ENCODE data around the gene PCTP.
A peak's percentile ranks its signal among the peaks of the same experiment; 100 is the strongest.

Gene PCTP

GRCh38 chr17:55709440-55709839, 41.4 kb upstream of the PCTP start:
- no peak for TF ChIP-seq ZFX (IDR thresholded peaks at IDR 0.05)
- TF ChIP-seq, protein P1, sequence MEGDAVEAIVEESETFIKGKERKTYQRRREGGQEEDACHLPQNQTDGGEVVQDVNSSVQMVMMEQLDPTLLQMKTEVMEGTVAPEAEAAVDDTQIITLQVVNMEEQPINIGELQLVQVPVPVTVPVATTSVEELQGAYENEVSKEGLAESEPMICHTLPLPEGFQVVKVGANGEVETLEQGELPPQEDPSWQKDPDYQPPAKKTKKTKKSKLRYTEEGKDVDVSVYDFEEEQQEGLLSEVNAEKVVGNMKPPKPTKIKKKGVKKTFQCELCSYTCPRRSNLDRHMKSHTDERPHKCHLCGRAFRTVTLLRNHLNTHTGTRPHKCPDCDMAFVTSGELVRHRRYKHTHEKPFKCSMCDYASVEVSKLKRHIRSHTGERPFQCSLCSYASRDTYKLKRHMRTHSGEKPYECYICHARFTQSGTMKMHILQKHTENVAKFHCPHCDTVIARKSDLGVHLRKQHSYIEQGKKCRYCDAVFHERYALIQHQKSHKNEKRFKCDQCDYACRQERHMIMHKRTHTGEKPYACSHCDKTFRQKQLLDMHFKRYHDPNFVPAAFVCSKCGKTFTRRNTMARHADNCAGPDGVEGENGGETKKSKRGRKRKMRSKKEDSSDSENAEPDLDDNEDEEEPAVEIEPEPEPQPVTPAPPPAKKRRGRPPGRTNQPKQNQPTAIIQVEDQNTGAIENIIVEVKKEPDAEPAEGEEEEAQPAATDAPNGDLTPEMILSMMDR (conservative IDR thresholded peaks at IDR 0.05) = no peak
- no peak overlapping the region for H3K27ac ChIP-seq

DNA sequence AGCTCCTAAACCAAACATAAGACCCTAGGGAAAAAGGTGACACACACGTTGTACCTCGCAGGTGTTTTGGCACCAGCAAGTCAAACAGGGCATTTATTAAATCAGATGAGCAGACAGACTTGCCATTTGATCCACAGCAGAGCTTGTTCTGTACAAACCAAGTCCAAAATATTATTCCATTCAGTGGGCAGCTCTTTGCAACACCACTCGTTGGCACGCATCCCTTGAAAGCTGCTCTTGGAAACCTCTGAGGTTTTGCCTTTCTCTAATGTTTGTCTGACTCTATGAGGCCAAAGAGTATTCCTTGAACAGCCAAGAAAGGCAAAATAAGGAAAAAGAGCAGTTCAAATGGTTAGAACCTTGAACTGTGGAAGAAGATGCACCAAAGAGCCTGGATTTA, 40.9 kb upstream of the PCTP start:
- H3K27ac ChIP-seq = no peak overlapping the region
- no peak for TF ChIP-seq ZFX (IDR thresholded peaks at IDR 0.05)
- TF ChIP-seq, protein P1 (conservative IDR thresholded peaks at IDR 0.05) = no peak

- H3K27ac ChIP-seq = no peak overlapping the region
Observed at GRCh38 chr17:55710410-55710809, 40.4 kb upstream of the PCTP start.

GRCh38 chr17:55710829-55711496, 39.9 kb upstream of the PCTP start:
- TF ChIP-seq ZFX (IDR thresholded peaks at IDR 0.05) = no peak
- TF ChIP-seq, protein P1 (conservative IDR thresholded peaks at IDR 0.05) = no peak
- H3K27ac ChIP-seq = no peak overlapping the region

More at GRCh38 chr17:55710410-55710809, 40.4 kb upstream of the PCTP start:
- TF ChIP-seq, protein P1 (conservative IDR thresholded peaks at IDR 0.05) = no peak
- TF ChIP-seq ZFX (IDR thresholded peaks at IDR 0.05) = no peak

DNA sequence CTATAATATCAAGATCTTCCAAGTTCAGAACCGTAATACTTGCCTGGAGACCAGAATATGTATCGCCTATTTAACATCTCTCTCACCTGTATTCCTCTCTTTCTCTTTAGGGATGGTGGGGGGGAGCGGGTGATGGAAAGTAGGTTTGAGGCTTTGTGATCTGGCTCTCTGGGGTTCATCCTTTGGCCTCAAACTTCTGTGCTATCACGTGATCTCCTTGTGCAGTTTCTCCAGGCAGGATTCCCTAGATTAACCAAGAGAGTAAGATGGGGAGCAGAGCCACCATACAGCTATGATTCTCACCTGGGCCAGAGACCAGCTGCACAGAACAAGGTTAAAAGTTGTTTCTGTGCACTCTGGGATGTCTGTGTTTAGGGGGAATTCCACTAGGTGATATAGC, 33.4 kb upstream of the PCTP start:
- no peak for TF ChIP-seq ZFX (IDR thresholded peaks at IDR 0.05)
- TF ChIP-seq, protein P1 (conservative IDR thresholded peaks at IDR 0.05) = no peak
- no peak overlapping the region for H3K27ac ChIP-seq

DNA sequence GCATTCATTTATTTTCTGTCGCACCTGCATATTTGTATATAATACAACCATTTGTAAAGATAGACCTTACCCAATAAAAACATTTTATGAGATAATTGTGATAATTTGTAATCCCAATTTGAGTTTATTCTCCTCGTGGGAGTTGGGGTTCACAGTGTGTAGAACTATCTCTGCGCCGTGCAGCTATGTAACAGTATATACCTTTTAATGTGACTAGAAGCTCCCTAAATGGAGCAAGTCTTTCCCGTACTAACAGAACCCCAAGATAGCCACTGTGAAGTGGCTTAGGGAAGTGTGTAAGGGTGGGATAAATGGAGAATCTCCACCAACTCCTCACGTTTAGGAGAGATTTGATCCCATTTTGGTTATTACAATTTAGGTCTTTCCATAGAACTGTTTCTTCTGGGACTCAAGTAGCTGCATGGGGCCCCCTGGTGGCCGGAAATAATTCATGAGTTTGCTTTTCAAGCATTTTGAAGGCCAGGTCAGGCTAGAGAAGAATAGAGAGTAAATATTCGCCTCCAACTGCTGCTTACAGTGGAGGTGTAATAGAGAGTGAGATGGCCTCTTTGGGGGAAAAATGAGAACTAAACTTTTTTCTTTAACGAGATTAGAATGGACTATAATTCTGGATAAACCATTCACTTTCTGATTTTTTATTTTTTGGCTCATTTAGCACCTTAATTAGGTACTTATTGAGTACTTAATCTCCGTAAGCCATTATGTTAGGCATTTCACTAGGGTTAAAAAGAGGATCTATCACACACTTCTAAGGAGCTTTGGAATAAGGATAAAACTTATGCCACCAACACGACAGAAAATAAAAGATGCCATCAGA, 32.7 kb upstream of the PCTP start:
- TF ChIP-seq, protein P1 (conservative IDR thresholded peaks at IDR 0.05) = peak; percentile 91
- TF ChIP-seq ZFX (IDR thresholded peaks at IDR 0.05) = no peak
- H3K27ac ChIP-seq = no peak overlapping the region

All from C4-2B (cell line).